Measurements from ENCODE around the gene RASGRF2. TPM values are rescaled to one million over a fixed set of nuclear protein-coding genes. Genes with fewer than 3 reads are reported as not detected.

Gene RASGRF2
- polyA plus RNA-seq, 1 donor from 2014 or later = 0.42 TPM

DNA sequence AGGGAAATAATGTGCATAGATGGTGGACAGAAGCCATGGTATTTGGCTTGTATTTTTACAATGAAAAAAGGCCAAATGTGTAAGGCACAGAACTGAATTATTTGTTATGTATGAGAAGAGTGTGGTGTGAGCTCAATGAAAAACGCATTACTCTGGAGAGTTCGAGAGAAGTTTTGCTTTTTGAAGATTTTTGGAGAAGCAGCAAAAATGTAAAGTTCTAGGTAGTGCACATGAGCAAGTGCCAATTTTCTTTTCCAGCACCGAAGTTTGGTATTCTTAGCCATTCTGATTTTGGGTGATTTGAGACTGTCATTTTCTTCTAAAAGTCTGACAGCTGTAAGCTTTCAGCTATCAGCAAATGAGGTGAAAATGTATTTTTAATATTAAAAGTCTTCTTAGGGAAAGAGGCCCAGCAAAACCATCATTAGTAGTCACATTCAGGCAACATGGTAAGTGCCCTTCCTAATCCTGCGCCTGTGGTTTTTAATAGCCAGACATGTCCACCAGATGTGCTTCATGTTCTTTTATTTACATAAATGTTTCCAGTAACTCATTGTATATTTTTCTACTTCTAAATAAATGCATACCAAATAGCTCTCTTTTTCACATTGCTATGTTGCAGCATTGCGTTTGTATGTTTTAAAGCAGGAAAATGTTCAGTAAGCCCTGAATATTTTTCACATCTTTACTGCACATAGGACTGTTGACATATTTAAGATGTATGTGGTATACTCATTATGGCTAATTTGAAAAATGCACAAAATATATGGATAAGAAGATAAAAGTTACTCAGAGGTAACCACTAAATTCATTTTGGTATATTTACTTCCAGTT, 50.4 kb downstream of the RASGRF2 start:
- H4K20me1 ChIP-seq (ENCODE audit: insufficient read depth) = no peaks in the 10 kb centered on the region
- no peaks in the 10 kb centered on the region for H3K9me2 ChIP-seq (ENCODE audit: insufficient read depth, low read length)
- no peaks in the 10 kb centered on the region for H3F3A ChIP-seq (ENCODE audit: insufficient read depth, low read length, poor library complexity, severe bottlenecking)
- H3K4me2 ChIP-seq (ENCODE audit: low read length) = no peak overlapping the region
- H3K9ac ChIP-seq (ENCODE audit: low read length) = no peak overlapping the region
- no peaks in the 10 kb centered on the region for H3K27me3 ChIP-seq (ENCODE audit: insufficient read depth, low read depth, low read length)
- no peaks in the 10 kb centered on the region for H3K36me3 ChIP-seq (ENCODE audit: insufficient read depth, low read length)
- no peak overlapping the region for H3K27ac ChIP-seq (ENCODE audit: low read length)
- no peak overlapping the region for H2AFZ ChIP-seq (ENCODE audit: low read depth, low read length)
- no peaks in the 10 kb centered on the region for H3K9me3 ChIP-seq (ENCODE audit: low read length)
- no peak overlapping the region for H3K4me3 ChIP-seq (ENCODE audit: low read length)
- TF ChIP-seq CTCF (IDR thresholded peaks at IDR 0.05; ENCODE audit: poor library complexity, severe bottlenecking) (no peak), POLR2AphosphoS5 (IDR thresholded peaks at IDR 0.05) (no peak), TAF1 (IDR thresholded peaks at IDR 0.05; ENCODE audit: low read depth) (no peak), EZH2 (IDR thresholded peaks at IDR 0.05; ENCODE audit: borderline replicate concordance, insufficient read depth, low read length, poor library complexity, severe bottlenecking) (no peak), RAD21 (conservative IDR thresholded peaks at IDR 0.05) (no peak)
- no peaks in the 10 kb centered on the region for H3K79me2 ChIP-seq (replicated peaks; ENCODE audit: insufficient read depth, low read length)

GRCh38 chr5:81014348-81014747, 54.2 kb downstream of the RASGRF2 start:
- no peaks in the 10 kb centered on the region for H3K27me3 ChIP-seq (ENCODE audit: insufficient read depth, low read depth, low read length)
- no peaks in the 10 kb centered on the region for H3K36me3 ChIP-seq (ENCODE audit: insufficient read depth, low read length)
- H3K9me2 ChIP-seq (ENCODE audit: insufficient read depth, low read length) = no peaks in the 10 kb centered on the region
- H4K20me1 ChIP-seq (ENCODE audit: insufficient read depth) = no peaks in the 10 kb centered on the region
- H3F3A ChIP-seq (ENCODE audit: insufficient read depth, low read length, poor library complexity, severe bottlenecking) = no peaks in the 10 kb centered on the region
- TF ChIP-seq EZH2 (IDR thresholded peaks at IDR 0.05; ENCODE audit: borderline replicate concordance, insufficient read depth, low read length, poor library complexity, severe bottlenecking) = no peak
- TF ChIP-seq MXI1 (conservative IDR thresholded peaks at IDR 0.05; ENCODE audit: poor library complexity, severe bottlenecking) = no peak
- TF ChIP-seq CTCF (IDR thresholded peaks at IDR 0.05; ENCODE audit: poor library complexity, severe bottlenecking) = no peak
- TF ChIP-seq RAD21 (conservative IDR thresholded peaks at IDR 0.05) = no peak
- TF ChIP-seq, protein P1, sequence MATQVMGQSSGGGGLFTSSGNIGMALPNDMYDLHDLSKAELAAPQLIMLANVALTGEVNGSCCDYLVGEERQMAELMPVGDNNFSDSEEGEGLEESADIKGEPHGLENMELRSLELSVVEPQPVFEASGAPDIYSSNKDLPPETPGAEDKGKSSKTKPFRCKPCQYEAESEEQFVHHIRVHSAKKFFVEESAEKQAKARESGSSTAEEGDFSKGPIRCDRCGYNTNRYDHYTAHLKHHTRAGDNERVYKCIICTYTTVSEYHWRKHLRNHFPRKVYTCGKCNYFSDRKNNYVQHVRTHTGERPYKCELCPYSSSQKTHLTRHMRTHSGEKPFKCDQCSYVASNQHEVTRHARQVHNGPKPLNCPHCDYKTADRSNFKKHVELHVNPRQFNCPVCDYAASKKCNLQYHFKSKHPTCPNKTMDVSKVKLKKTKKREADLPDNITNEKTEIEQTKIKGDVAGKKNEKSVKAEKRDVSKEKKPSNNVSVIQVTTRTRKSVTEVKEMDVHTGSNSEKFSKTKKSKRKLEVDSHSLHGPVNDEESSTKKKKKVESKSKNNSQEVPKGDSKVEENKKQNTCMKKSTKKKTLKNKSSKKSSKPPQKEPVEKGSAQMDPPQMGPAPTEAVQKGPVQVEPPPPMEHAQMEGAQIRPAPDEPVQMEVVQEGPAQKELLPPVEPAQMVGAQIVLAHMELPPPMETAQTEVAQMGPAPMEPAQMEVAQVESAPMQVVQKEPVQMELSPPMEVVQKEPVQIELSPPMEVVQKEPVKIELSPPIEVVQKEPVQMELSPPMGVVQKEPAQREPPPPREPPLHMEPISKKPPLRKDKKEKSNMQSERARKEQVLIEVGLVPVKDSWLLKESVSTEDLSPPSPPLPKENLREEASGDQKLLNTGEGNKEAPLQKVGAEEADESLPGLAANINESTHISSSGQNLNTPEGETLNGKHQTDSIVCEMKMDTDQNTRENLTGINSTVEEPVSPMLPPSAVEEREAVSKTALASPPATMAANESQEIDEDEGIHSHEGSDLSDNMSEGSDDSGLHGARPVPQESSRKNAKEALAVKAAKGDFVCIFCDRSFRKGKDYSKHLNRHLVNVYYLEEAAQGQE (IDR thresholded peaks at IDR 0.05; ENCODE audit: borderline replicate concordance) = no peak
- TF ChIP-seq POLR2AphosphoS5 (IDR thresholded peaks at IDR 0.05) = no peak
- TF ChIP-seq TAF1 (IDR thresholded peaks at IDR 0.05; ENCODE audit: low read depth) = no peak
- no peak for TF ChIP-seq SMC3 (conservative IDR thresholded peaks at IDR 0.05; ENCODE audit: poor library complexity)
- H3K27ac ChIP-seq (ENCODE audit: low read length) = no peak overlapping the region
- no peak overlapping the region for H3K4me2 ChIP-seq (ENCODE audit: low read length)
- H3K4me3 ChIP-seq (ENCODE audit: low read length) = no peak overlapping the region
- no peak overlapping the region for H2AFZ ChIP-seq (ENCODE audit: low read depth, low read length)
- no peaks in the 10 kb centered on the region for H3K79me2 ChIP-seq (replicated peaks; ENCODE audit: insufficient read depth, low read length)
- no peak overlapping the region for H3K9ac ChIP-seq (ENCODE audit: low read length)
- H3K9me3 ChIP-seq (ENCODE audit: low read length) = no peaks in the 10 kb centered on the region
